Suprapubic skin (tissue), 4 donors: ENCODE measurements around the gene SPIN1.

Experiments used
- EP300 ChIP-seq: sonication (generic); formaldehyde crosslinking; IDR thresholded peaks from one replicate; pipeline ENCODE4 v1.6.1; 2017; ENCODE audit warnings: antibody characterized with exemption
- POLR2A ChIP-seq, 2 donors: fragments of 450-650 bp; IDR thresholded peaks; one replicate each; pipeline ENCODE4 v1.6.1; 2017; ENCODE audit warnings: antibody characterized with exemption in 2 of 2, mild to moderate bottlenecking in 2 of 2, moderate library complexity in 2 of 2
- POLR2AphosphoS5 ChIP-seq, 3 donors: sonication (generic); formaldehyde crosslinking; IDR thresholded peaks; one replicate each; pipeline ENCODE4 v1.6.1; 2017; ENCODE audit warnings: antibody characterized with exemption in 3 of 3
- TF ChIP-seq, protein P1 (sequence below), 2 donors: fragments of 200-600 bp in 1 of 2; fragments of 450-650 bp in 1 of 2; sonication (generic) in 1 of 2; IDR thresholded peaks; one replicate each; pipeline ENCODE4 v1.5.1; 2016 to 2019; ENCODE audit warnings: antibody characterized with exemption in 2 of 2, mild to moderate bottlenecking in 1 of 2, moderate library complexity in 1 of 2

GRCh38 chr9:88497224-88497623, 109.0 kb downstream of the SPIN1 start:
- TF ChIP-seq POLR2A (IDR thresholded peaks at IDR 0.05), result no peak
- TF ChIP-seq EP300, result no peak
- TF ChIP-seq, protein P1, sequence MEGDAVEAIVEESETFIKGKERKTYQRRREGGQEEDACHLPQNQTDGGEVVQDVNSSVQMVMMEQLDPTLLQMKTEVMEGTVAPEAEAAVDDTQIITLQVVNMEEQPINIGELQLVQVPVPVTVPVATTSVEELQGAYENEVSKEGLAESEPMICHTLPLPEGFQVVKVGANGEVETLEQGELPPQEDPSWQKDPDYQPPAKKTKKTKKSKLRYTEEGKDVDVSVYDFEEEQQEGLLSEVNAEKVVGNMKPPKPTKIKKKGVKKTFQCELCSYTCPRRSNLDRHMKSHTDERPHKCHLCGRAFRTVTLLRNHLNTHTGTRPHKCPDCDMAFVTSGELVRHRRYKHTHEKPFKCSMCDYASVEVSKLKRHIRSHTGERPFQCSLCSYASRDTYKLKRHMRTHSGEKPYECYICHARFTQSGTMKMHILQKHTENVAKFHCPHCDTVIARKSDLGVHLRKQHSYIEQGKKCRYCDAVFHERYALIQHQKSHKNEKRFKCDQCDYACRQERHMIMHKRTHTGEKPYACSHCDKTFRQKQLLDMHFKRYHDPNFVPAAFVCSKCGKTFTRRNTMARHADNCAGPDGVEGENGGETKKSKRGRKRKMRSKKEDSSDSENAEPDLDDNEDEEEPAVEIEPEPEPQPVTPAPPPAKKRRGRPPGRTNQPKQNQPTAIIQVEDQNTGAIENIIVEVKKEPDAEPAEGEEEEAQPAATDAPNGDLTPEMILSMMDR (IDR thresholded peaks at IDR 0.05), result no peak
- no peak for TF ChIP-seq POLR2AphosphoS5 (IDR thresholded peaks at IDR 0.05)
